ENCODE data around the gene BCL7A.
A peak's percentile ranks its signal among the peaks of the same experiment; 100 is the strongest.

The BCL7A gene

DNA sequence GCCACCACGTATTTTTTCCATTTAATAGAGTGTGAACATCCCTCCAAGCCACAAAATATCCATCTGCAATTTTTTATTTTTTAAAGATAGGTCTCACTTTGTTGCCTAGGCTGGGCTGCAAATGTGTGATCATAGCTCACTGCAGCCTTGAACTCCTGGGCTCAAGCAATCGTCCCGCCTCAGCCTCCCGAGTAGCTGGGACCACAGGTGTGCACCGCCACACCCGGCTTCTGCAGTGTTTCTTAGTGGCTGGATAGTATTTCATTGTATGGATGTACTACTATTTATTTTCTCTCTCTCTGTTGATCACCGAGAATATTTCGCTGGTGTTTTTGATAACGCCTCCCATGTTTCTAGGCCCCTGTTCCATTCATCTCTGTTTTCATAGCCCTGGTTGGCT lies 74.3 kb downstream of the BCL7A start:
- Histone ChIP-seq H3K4me2 (ENCODE audit: low read length) (peak overlapping the region; percentile 57), H3K79me2 (peaks cover 43% of the 10 kb centered on the region), H3K9ac (no peak overlapping the region), H2AFZ (peak overlapping the region; percentile 42), H3K4me3 (ENCODE audit: low read depth, low read length) (no peak overlapping the region), H3K9me3 (ENCODE audit: control insufficient read depth, low read length) (no peaks in the 10 kb centered on the region), H3K36me3 (ENCODE audit: control insufficient read depth, insufficient read depth, low read length) (no peaks in the 10 kb centered on the region), H3K4me1 (peaks cover 51% of the 10 kb centered on the region), H3K27ac (peak overlapping the region; percentile 94), H3K27me3 (ENCODE audit: control insufficient read depth, insufficient read depth, low read length) (no peaks in the 10 kb centered on the region)
- TF ChIP-seq, protein P1, sequence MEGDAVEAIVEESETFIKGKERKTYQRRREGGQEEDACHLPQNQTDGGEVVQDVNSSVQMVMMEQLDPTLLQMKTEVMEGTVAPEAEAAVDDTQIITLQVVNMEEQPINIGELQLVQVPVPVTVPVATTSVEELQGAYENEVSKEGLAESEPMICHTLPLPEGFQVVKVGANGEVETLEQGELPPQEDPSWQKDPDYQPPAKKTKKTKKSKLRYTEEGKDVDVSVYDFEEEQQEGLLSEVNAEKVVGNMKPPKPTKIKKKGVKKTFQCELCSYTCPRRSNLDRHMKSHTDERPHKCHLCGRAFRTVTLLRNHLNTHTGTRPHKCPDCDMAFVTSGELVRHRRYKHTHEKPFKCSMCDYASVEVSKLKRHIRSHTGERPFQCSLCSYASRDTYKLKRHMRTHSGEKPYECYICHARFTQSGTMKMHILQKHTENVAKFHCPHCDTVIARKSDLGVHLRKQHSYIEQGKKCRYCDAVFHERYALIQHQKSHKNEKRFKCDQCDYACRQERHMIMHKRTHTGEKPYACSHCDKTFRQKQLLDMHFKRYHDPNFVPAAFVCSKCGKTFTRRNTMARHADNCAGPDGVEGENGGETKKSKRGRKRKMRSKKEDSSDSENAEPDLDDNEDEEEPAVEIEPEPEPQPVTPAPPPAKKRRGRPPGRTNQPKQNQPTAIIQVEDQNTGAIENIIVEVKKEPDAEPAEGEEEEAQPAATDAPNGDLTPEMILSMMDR (IDR thresholded peaks at IDR 0.05), result no peak

DNA sequence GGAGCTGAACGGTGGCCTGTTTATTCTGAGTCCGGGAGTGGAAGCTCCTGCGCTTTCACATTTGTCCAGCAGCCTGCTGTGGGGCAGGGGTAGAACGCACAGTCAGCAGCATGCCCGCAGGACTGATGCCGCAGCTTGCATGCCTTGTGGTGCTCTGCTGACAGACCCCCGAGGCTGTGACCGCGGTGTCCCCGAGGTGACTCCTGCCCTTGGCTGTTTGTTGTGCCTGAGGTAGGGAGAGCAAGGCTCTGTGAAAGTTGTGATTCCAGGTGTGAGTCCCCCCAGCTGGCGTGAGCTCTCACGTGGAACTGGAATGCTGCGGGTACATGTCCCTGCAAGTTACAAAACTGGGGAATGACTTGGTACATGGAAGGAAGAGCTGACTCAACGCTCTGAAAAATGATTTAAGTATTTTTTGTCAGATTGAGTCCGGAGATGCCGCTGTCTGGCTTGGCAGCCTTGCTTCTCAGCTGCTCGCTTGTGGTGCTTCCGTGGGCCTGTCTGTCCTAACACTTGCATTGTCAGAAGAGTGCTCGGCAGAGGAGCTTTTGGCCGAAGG lies 75.0 kb downstream of the BCL7A start:
- Histone ChIP-seq H3K4me2 (ENCODE audit: low read length) (peak overlapping the region; percentile 57), H3K27me3 (ENCODE audit: control insufficient read depth, insufficient read depth, low read length) (no peaks in the 10 kb centered on the region), H3K4me3 (ENCODE audit: low read depth, low read length) (no peak overlapping the region), H3K9ac (no peak overlapping the region), H3K36me3 (ENCODE audit: control insufficient read depth, insufficient read depth, low read length) (no peaks in the 10 kb centered on the region), H3K9me3 (ENCODE audit: control insufficient read depth, low read length) (no peaks in the 10 kb centered on the region), H3K27ac (peak overlapping the region; percentile 94), H2AFZ (peak overlapping the region; percentile 42), H3K79me2 (peaks cover 41% of the 10 kb centered on the region), H3K4me1 (peaks cover 44% of the 10 kb centered on the region)
- TF ChIP-seq, protein P1 (IDR thresholded peaks at IDR 0.05), result no peak

DNA sequence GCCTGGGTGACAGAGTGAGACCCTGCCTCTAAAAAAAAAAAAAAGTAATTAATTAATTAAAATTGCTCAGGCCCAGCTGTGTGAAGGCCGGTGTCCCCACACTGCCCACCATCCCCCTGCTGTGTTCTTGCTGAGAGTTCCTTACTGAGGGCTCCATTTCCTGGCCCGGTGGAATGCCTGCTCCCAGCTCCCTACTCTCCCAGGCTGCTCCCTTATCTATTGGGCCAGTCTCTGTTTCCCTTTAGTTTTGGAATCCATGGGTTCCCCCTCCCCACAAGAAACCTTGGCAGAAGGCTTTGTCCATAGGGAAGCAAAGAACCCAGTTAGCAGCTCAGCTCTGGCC lies 75.9 kb downstream of the BCL7A start:
- Histone ChIP-seq H3K9me3 (ENCODE audit: control insufficient read depth, low read length) (no peaks in the 10 kb centered on the region), H3K4me1 (peaks cover 36% of the 10 kb centered on the region), H3K27me3 (ENCODE audit: control insufficient read depth, insufficient read depth, low read length) (no peaks in the 10 kb centered on the region), H3K36me3 (ENCODE audit: control insufficient read depth, insufficient read depth, low read length) (no peaks in the 10 kb centered on the region), H2AFZ (peak overlapping the region; percentile 3), H3K9ac (no peak overlapping the region), H3K4me3 (ENCODE audit: low read depth, low read length) (no peak overlapping the region), H3K4me2 (ENCODE audit: low read length) (peak overlapping the region; percentile 18), H3K27ac (peak overlapping the region; percentile 94), H3K79me2 (peaks cover 35% of the 10 kb centered on the region)
- TF ChIP-seq, protein P1 (IDR thresholded peaks at IDR 0.05), result no peak

DNA sequence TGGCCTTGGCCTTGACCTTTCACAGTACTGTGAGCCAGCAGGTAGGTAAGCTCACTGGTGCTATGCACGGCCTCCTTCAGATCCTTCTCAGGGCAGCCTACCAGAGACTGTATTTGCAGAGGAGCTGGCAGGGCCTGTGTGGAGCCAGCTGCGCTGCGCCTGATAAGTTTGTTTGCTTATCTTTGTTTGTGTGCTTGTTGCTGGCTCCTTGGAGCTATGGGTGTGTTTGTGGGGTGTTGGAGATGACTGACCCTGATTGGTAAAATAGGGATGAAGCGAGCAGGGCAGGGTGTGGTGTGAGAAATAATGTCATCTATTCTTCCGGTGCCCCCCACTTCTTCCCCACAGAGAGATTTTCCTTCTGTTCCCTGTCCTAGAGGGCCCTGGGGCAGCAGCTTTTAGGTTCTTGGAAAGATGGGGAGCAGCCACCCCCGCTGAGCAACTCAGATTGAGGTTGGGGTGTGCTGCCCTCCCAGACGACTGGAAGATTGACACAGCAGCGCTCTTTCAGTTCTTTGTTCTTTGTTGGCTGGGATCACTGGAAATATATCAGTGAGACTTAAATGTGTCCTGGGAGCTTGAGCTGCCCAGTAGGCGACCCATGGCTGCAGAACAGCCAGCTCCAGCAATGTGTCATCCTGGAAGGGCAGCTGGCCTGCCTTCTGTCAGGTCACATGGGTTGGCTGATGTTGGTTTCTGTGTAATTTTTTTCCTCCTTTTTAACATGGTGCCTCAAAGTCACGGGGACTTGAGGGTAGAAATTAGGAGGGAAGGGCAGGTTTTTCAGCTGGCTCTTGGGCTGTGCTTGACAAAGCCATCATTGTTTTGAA lies 76.5 kb downstream of the BCL7A start:
- peak overlapping the region; percentile 9 for H3K4me3 ChIP-seq (ENCODE audit: low read depth, low read length)

More for the DNA sequence above, 76.5 kb downstream of the BCL7A start:
- Histone ChIP-seq H3K27ac (peak overlapping the region; percentile 94), H3K79me2 (peaks cover 32% of the 10 kb centered on the region), H3K4me2 (ENCODE audit: low read length) (peak overlapping the region; percentile 18), H3K9me3 (ENCODE audit: control insufficient read depth, low read length) (no peaks in the 10 kb centered on the region), H3K4me1 (peaks cover 33% of the 10 kb centered on the region), H3K27me3 (ENCODE audit: control insufficient read depth, insufficient read depth, low read length) (no peaks in the 10 kb centered on the region), H3K36me3 (ENCODE audit: control insufficient read depth, insufficient read depth, low read length) (no peaks in the 10 kb centered on the region), H3K9ac (no peak overlapping the region), H2AFZ (peak overlapping the region; percentile 3)
- TF ChIP-seq, protein P1 (IDR thresholded peaks at IDR 0.05), result no peak
